H1 (cell line): Measurements from ENCODE around the gene ARID4A. TPM values are rescaled to one million over a fixed set of nuclear protein-coding genes. Genes with fewer than 3 reads are reported as not detected.
"Not testable (repeated sequence)": the region's sequence is repeated elsewhere in the genome, so short reads cannot be mapped to it uniquely, and the experiment has no call there.

Source experiments
- CTCF ChIA-PET: fragments of 300-600 bp; sonication (Branson Sonifier 250); formaldehyde crosslinking; loops from one replicate; lab custom pipeline; 2021; ENCODE audit not compliant: partially characterized antibody; lab: Charles Lee
- POLR2A ChIA-PET: fragments of 300-600 bp; sonication (Branson Sonifier 250); formaldehyde crosslinking; loops from one replicate; lab custom pipeline; 2021; ENCODE audit warnings: inconsistent platforms; ENCODE audit not compliant: partially characterized antibody; lab: Charles Lee
- DNase-seq, 2 experiments: peaks; one replicate each; pipeline versions ENCODE4 v3.0.0 to v3.0.0-alpha.2; 2010 to 2022; ENCODE audit warnings: low spot score in 2 of 2, low read depth in 1 of 2, mixed read lengths in 1 of 2
- FAIRE-seq: peaks from 2 replicates; lab custom pipeline; 2011; peaks lifted over from hg19 to GRCh38; lab: Jason Lieb, UNC
- H2AFZ ChIP-seq: 2 replicates; pipeline ENCODE4 v1.8.1; 2012; ENCODE audit warnings: low read length, inconsistent platforms
- H2AK5ac ChIP-seq: 2 replicates; pipeline ENCODE4 v1.6.1; 2013; ENCODE audit warnings: low read depth, low read length
- H2BK120ac ChIP-seq: replicated peaks from 2 replicates; pipeline ENCODE3; 2013; ENCODE audit warnings: low read depth, low read length, inconsistent platforms
- H2BK12ac ChIP-seq: 2 replicates; pipeline ENCODE4 v1.6.1; 2013; ENCODE audit warnings: low read depth, low read length
- H2BK15ac ChIP-seq: 2 replicates; pipeline ENCODE4 v1.6.1; 2013; ENCODE audit warnings: low read length
- H2BK20ac ChIP-seq: 2 replicates; pipeline ENCODE4 v1.6.1; 2013; ENCODE audit warnings: low read length
- H2BK5ac ChIP-seq: 2 replicates; pipeline ENCODE4 v1.6.1; 2013; ENCODE audit warnings: low read depth, low read length
- H3K14ac ChIP-seq: 2 replicates; pipeline ENCODE4 v1.6.1; 2013; ENCODE audit warnings: inconsistent platforms; ENCODE audit not compliant: insufficient read length
- H3K18ac ChIP-seq: 2 replicates; pipeline ENCODE4 v1.6.1; 2013; ENCODE audit warnings: low read length; ENCODE audit errors: extremely low read depth
- H3K23ac ChIP-seq: 2 replicates; pipeline ENCODE4 v1.6.1; 2013; ENCODE audit warnings: inconsistent platforms; ENCODE audit not compliant: insufficient read length
- H3K23me2 ChIP-seq: 2 replicates; pipeline ENCODE4 v1.6.1; 2013; ENCODE audit warnings: low read depth, low read length
- H3K27ac ChIP-seq: 2 replicates; pipeline ENCODE4 v1.6.1; 2011; ENCODE audit warnings: low read depth, low read length, inconsistent platforms
- H3K27me3 ChIP-seq, 4 experiments: replicated peaks in 1 of 4; 1 replicate in 1 of 4; 2 replicates in 3 of 4; pipeline versions ENCODE4 v1.6.1 to v1.8.1; 2011 to 2013; ENCODE audit warnings: low read length in 3 of 4, mild to moderate bottlenecking in 3 of 4, inconsistent platforms in 2 of 4, mixed read lengths in 2 of 4, moderate library complexity in 1 of 4; ENCODE audit not compliant: control insufficient read depth in 3 of 4, insufficient read depth in 3 of 4; ENCODE audit errors: extremely low read depth in 1 of 4
- H3K36me3 ChIP-seq, 4 experiments: 2 replicates each; pipeline versions ENCODE4 v1.6.1 to v1.8.1; 2011 to 2013; ENCODE audit warnings: mild to moderate bottlenecking in 4 of 4, low read length in 3 of 4, moderate library complexity in 2 of 4, control low read depth in 1 of 4, inconsistent platforms in 1 of 4; ENCODE audit not compliant: insufficient read depth in 4 of 4, control insufficient read depth in 2 of 4
- H3K4ac ChIP-seq: replicated peaks from 2 replicates; pipeline ENCODE3; 2013; ENCODE audit warnings: low read length, low read depth, mixed read lengths, inconsistent platforms; ENCODE audit not compliant: insufficient read length
- H3K4me1 ChIP-seq, 4 experiments: replicated peaks in 1 of 4; 1 replicate in 1 of 4; 2 replicates in 3 of 4; pipeline versions ENCODE4 v1.6.1 to v1.8.1; 2011 to 2013; ENCODE audit warnings: low read length in 3 of 4, inconsistent platforms in 2 of 4, mixed read lengths in 1 of 4; ENCODE audit not compliant: insufficient read depth in 4 of 4, control insufficient read depth in 3 of 4
- H3K4me2 ChIP-seq, 2 experiments: 2 replicates each; pipeline versions ENCODE4 v1.6.1 to v1.8.1; 2011 to 2013; ENCODE audit warnings: low read depth in 2 of 2, low read length in 2 of 2, control low read depth in 1 of 2, inconsistent platforms in 1 of 2, mild to moderate bottlenecking in 1 of 2; ENCODE audit not compliant: insufficient read depth in 1 of 2
- H3K4me3 ChIP-seq, 4 experiments: fragments of 200-600, 300-600 bp in 1 of 4; sonication (generic), shearing (Covaris generic), sonication (Bioruptor Twin) in 1 of 4; 2 replicates each; pipeline versions ENCODE4 v1.5.1 to v1.8.1; 2011 to 2016; ENCODE audit warnings: low read length in 4 of 4, low read depth in 3 of 4, control low read depth in 2 of 4, inconsistent platforms in 2 of 4, mild to moderate bottlenecking in 2 of 4, mixed read lengths in 1 of 4, moderate library complexity in 1 of 4; ENCODE audit not compliant: insufficient read depth in 2 of 4; ENCODE audit errors: extremely low read depth in 1 of 4
- H3K56ac ChIP-seq: replicated peaks from 2 replicates; pipeline ENCODE3; 2013; ENCODE audit warnings: low read depth, mild to moderate bottlenecking, mixed read lengths, low read length, inconsistent platforms; ENCODE audit not compliant: insufficient read length
- H3K79me1 ChIP-seq: 2 replicates; pipeline ENCODE4 v1.6.1; 2013; ENCODE audit warnings: low read depth, low read length, control low read depth
- H3K79me2 ChIP-seq, 2 experiments: 2 replicates each; pipeline versions ENCODE4 v1.6.1 to v1.8.1; 2012 to 2013; ENCODE audit warnings: low read length in 2 of 2, mild to moderate bottlenecking in 2 of 2, inconsistent platforms in 1 of 2; ENCODE audit not compliant: insufficient read depth in 2 of 2, control insufficient read depth in 1 of 2
- H3K9ac ChIP-seq, 4 experiments: replicated peaks in 1 of 4; 1 replicate in 1 of 4; 2 replicates in 3 of 4; pipeline versions ENCODE4 v1.6.1 to v1.8.1; 2011 to 2013; ENCODE audit warnings: low read depth in 3 of 4, low read length in 3 of 4, control low read depth in 2 of 4, mild to moderate bottlenecking in 2 of 4, moderate library complexity in 2 of 4, inconsistent platforms in 1 of 4; ENCODE audit errors: extremely low read depth in 1 of 4
- H3K9me3 ChIP-seq, 2 experiments: 2 replicates each; pipeline versions ENCODE4 v1.6.1 to v1.8.1; 2012 to 2013; ENCODE audit warnings: mild to moderate bottlenecking in 2 of 2, moderate library complexity in 2 of 2, control low read depth in 1 of 2, inconsistent platforms in 1 of 2, low read depth in 1 of 2, low read length in 1 of 2, mixed read lengths in 1 of 2; ENCODE audit not compliant: insufficient read depth in 2 of 2
- H4K20me1 ChIP-seq, 2 experiments: replicated peaks in 1 of 2; 2 replicates each; pipeline versions ENCODE3 to v1.8.1; 2011 to 2013; ENCODE audit warnings: inconsistent platforms in 2 of 2, low read length in 2 of 2, mild to moderate bottlenecking in 1 of 2; ENCODE audit not compliant: insufficient read depth in 2 of 2, control insufficient read depth in 1 of 2
- H4K5ac ChIP-seq: 2 replicates; pipeline ENCODE4 v1.6.1; 2013; ENCODE audit warnings: low read length, low read depth, mixed read lengths, inconsistent platforms; ENCODE audit not compliant: insufficient read length
- H4K8ac ChIP-seq: 2 replicates; pipeline ENCODE4 v1.8.0; 2013; ENCODE audit warnings: mild to moderate bottlenecking, moderate library complexity, low read length, inconsistent platforms; ENCODE audit not compliant: insufficient read depth; ENCODE audit errors: extremely low read depth
- H4K91ac ChIP-seq: replicated peaks from 2 replicates; pipeline ENCODE3; 2013; ENCODE audit warnings: low read length, mixed read lengths, inconsistent platforms; ENCODE audit not compliant: insufficient read length
- WGBS, 2 experiments: shearing (Covaris generic) in 1 of 2; methylation state at CpG; one replicate each; pipeline versions ENCODE4 v1.1.6 to v1.1.7; 2013 to 2015; ENCODE audit warnings: low lambda C conversion rate in 2 of 2, mixed read lengths in 2 of 2, inconsistent platforms in 1 of 2, low coverage in 1 of 2, missing lambda C conversion rate in 1 of 2; ENCODE audit not compliant: insufficient replicate concordance in 2 of 2, insufficient coverage in 1 of 2, insufficient read length in 1 of 2; ENCODE audit errors: extremely low coverage in 1 of 2, missing lambda C conversion rate in 1 of 2; 5-methylcytosine and 5-hydroxymethylcytosine counted together
- polyA plus RNA-seq, 7 experiments: library from polyadenylated mRNA; depleted of rRNA in 3 of 7; stranded (reverse) in 5 of 7; unstranded in 2 of 7; fragments of >200 nt in 5 of 7; fragments of 200-250 nt in 2 of 7; gene quantifications; 1 replicate in 5 of 7; 2 replicates in 1 of 7; 4 replicates in 1 of 7; pipeline versions ENCODE4 v1.2.1 to v1.2.3, GENCODE V29; 2011 to 2013; ENCODE audit warnings: missing spikeins in 2 of 7, mixed read lengths in 2 of 7
- total RNA-seq: library from RNA; stranded (reverse); fragmentation: NEBNext Ultra II Directional; extraction: Animal tissue kit (Norgen Biotek cat#: 25700); gene quantifications from 2 replicates; pipeline ENCODE4 v1.2.1, GENCODE V29; 2021

ARID4A gene
- total and polyA plus RNA-seq, 2 of the 8 experiments (the other 6 are each of a cell fraction or from before 2014, with no cell fraction given) = 2.1 to 14.6 TPM

GRCh38 chr14:58339666-58340065, 41.3 kb downstream of the ARID4A start:
- H4K8ac ChIP-seq, H3K56ac ChIP-seq, H3K14ac ChIP-seq, H2AK5ac ChIP-seq, H2BK20ac ChIP-seq, POLR2A ChIA-PET, H3K23ac ChIP-seq, H2BK12ac ChIP-seq, H4K5ac ChIP-seq, H3K18ac ChIP-seq, H3K23me2 ChIP-seq, H3K4me1 ChIP-seq, H2BK15ac ChIP-seq, H3K79me1 ChIP-seq, H4K91ac ChIP-seq, H3K9ac ChIP-seq, H3K4me2 ChIP-seq, H3K4ac ChIP-seq, H3K9me3 ChIP-seq, H3K27me3 ChIP-seq, FAIRE-seq, H3K4me3 ChIP-seq, H2AFZ ChIP-seq, H3K79me2 ChIP-seq, H3K36me3 ChIP-seq, DNase-seq, H2BK120ac ChIP-seq, H2BK5ac ChIP-seq, H4K20me1 ChIP-seq, H3K27ac ChIP-seq: not testable (repeated sequence)
- CTCF ChIA-PET = interaction anchor here (0.8 kb wide), 1 partner anchor 11 kb away, joined by 3 read pairs; no protein-coding TSS in a partner anchor
- 80% methylated on average over 4 of the region's 4 CpGs; no CpG with 5 or more reads in 1 of the 2 experiments for WGBS, 2 experiments
